HTERT RPE-1 (cell line): Measurements from ENCODE around the gene VSIG2.

ENCODE experiments used
- in situ Hi-C: fragments of 300-500 bp; cut with MboI; formaldehyde crosslinking; loops from 4 replicates; pipeline ENCODE4 v1.14.3; 2020; ENCODE audit warnings: low sequenced_read_pairs

Gene VSIG2

GRCh38 chr11:124766156-124766555, 14.1 kb upstream of the VSIG2 start:
- in situ Hi-C loops = no loop called here

- in situ Hi-C loops = no loop called here
These were observed 11.3 kb upstream of the VSIG2 start for GRCh38 chr11:124763156-124763947.

GRCh38 chr11:124762624-124763155, 10.6 kb upstream of the VSIG2 start:
- in situ Hi-C loops = no loop called here

DNA sequence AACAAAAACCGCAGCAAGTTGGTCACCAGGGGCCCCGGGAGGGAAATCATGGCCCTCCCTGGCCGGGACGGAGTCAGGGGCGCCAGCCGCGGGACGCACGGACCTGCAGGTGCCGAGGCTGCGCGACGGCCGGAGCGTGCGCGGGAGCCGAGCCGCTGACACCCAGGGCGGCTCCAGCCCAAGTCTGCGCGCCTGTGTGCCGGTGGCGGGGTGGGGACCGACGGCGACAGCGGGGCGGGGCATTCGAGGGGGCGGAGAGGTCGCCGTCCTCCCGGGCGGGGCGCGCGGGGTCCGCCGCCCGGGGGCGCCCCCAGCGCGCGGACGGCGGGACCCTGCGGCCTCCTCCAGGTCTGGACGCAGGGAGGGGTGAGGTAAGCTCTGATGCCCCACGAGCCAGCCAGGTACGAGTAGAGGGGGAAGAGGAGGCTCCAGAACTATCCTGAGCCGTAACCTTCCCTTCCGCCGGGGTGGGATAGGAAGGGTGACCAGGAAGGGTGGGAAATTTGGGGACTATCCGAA, 10.1 kb upstream of the VSIG2 start, which contains the start of gene ESAM:
Gene ESAM (minus strand): TSS at position 186 of the 519 bp plus-strand sequence. CDS start 136 bp downstream, at position 50.
- in situ Hi-C loops = no loop called here

GRCh38 chr11:124761301-124762104, 9.4 kb upstream of the VSIG2 start:
- in situ Hi-C loops = no loop called here

- in situ Hi-C loops = no loop called here
These were observed 8.8 kb upstream of the VSIG2 start for GRCh38 chr11:124760806-124761205.

DNA sequence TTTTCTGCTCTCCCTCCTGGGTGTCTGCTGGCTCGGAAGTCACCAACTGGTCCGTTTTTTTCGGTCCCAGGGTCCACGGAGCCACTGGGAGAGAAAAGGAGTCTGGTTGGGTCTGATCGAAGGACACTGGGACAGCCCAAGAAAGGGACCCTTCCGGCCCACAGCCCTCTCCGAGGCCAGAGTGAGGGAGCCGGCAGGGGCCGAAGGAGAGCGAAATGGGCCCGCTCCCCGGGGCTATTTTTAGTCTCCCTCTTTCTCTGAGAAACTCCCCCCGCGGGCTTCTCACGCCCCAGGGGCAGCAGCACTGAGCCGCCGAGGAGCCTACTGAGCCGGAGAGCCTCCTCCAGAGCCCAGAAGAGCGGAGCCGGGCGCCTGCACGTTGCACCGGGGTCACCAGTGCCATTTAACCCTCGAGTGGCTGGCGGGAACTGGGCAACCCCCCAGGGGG, 8.2 kb upstream of the VSIG2 start:
- in situ Hi-C loops = no loop called here

DNA sequence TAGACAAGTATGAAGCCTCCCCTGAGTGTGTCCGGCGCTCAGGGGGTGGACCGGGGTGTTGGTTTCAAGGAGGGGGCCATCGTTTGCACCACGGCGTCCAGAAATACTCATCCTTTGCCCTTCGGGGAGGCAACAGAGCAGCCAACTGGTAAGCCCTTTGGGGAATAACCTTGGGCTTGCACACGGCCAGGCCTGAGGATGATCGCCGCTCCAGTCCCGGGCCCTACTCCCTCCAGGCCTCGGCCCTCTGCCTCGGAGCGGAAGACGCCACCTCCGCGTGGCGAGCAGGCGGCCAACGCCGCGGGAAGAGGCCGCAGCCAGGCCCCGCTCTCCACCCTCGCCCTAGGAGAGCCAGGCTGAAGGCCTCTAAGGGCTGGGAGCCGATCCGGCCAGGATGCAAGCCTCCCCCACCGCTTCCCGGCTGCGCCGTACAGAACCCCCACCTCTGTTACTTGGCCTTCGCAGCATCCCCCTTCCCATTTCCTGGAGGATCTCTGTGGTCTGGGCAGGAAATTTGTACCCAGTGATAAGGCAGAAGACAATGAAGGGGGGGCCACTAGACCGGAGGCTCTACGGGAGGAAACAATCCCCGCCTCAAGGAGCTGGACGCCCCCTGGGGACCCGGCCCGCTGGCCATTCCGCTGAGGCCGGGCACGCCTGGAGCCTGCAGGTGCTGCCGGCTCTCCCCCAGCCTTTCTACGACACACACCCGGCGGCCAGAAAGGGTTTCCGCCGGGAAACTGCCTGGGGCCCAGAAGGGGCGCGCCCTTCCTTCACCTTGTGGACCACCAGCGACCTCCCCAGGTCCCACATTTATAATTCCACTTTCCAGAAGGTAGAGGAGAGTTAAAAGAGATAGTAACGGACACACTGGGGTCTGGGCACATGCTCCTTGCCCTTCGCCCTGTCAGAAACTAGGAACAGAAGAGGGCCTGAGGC, 7.5 kb upstream of the VSIG2 start:
- in situ Hi-C loops = no loop called here

DNA sequence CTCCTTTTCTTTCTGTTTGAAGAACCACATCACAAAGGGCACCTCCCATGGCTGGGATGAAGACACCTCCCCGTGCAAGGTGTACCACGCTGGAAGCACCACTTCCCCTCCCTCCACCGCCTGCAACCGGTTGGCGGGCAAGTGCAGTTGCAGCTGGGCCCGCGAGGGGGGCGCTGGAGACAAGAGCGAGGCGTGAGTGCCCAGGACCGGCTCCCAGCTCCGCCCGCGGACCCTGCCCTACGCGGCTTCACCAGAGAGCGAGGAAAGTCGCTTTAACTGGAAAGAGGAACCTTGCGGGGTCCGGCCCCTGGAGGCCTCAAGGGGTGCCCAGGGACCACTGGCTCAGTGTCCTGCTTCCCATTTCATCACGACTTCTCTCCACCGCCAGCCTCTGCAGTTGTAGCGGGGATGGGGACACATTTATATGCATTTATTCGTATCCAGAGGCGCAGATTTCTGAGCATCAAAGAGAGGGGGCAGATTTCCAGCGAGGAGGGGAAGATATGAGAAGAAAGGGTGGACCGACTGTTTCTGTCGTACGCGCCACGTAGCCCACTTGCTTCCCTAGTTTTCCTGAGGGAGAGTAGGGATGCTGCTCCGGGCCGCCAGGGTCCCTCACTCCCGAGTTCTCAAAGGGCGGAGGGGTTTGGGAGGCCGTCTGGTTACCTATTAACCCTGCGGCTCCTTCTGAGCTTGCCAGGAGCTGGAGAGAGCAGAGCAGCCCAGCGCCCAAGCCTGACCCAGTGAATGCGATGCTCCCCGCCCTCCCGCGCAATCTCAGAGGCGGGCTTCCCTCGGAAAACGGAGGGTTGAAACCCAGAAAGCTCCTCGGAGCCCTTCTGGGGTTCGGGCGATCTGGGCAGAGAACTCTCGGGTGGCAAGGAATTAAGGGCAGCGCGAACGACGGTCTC, 6.6 kb upstream of the VSIG2 start:
- in situ Hi-C loops = no loop called here

DNA sequence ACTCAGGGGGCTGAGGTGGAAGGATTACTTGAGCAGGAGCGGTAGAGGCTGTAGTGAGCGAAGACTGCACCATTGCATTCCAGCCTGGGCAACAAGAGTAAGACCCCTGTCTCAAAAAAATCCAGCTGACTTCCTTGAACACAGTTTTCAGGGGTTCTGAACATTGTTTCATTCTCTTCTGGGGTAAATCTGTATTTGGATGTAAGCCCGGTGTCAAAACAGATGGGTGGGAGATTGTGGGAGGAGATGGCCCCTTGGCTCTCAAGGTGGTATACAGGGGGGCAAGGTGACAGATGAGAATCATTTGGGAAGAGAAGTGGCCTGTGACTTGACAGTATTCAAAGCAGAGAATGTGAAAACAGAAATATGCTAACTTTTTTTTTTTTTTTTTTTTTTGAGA, 5.3 kb upstream of the VSIG2 start:
- in situ Hi-C loops = no loop called here

DNA sequence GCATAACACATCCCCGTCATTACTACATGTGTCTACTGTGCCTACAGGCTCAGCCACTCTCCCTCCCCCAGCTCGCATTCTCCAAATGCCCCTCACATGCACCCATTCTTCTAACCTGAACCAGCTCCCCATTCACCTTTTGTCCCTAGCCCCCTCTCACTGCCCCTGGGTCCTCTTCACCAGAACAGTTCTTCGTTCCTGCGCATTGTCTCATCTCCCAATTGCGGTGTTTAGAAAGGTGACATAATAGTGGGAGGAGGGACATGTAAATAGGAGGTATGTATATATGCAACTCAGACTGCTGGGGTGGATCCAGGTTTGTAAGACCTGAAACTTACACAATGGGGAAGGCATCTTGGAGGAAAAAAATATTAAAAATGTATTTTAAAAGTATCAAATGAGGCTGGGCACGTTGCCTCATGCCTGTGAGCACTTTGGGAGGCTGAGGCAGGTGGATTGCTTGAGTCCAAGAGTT, 4.7 kb upstream of the VSIG2 start:
- in situ Hi-C loops = no loop called here

DNA sequence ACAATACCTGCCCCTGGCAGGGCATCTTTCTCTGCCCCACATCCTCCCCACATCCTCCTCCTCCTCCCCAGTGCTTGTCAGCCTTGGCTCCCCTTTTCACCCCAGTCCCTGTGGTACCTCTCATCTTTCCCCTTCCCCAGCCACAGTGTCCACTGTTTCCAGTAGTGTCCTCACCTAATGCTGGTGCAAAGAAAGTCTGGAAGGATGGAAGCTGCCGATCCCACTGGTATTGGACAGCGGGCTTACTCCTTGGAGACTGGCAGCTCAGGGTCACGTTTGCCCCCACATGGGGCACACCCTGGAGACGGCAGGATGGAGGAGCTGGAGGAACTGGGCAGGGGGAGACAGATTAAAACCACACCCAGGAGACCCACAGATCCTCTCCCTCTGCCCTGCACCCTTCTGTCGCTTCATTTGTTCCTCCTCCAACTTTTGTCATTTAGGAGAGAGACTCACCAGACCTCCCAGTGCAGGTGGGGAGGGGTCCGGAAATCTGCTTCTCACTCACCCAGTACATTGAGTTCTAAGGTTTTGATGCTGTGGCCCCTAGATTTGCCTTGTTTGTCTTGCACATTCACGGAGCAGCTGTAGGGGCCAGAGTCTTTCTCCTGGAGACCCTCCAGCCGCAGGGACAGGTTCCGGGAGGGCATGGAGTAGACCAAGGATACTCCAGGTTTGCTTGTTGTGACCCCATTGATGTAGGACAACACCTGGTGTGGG, 4.1 kb upstream of the VSIG2 start:
- in situ Hi-C loops = no loop called here

- in situ Hi-C loops = no loop called here
These were observed 2.7 kb upstream of the VSIG2 start for GRCh38 chr11:124754710-124755109.

- in situ Hi-C loops = no loop called here
These were observed 2.3 kb upstream of the VSIG2 start for GRCh38 chr11:124754309-124754708.

GRCh38 chr11:124753624-124754023, 1.6 kb upstream of the VSIG2 start:
- in situ Hi-C loops = no loop called here

GRCh38 chr11:124753205-124753604, 1.1 kb upstream of the VSIG2 start:
- in situ Hi-C loops = no loop called here

GRCh38 chr11:124752471-124753102, 532 bp upstream of the VSIG2 start:
- in situ Hi-C loops = no loop called here

GRCh38 chr11:124751391-124751740, 689 bp downstream of the VSIG2 start:
- in situ Hi-C loops = no loop called here
